Tibial nerve (tissue), 4 donors: ENCODE results near the gene RAB1B. TPM values are rescaled to one million over a fixed set of nuclear protein-coding genes. Genes with fewer than 3 reads are reported as not detected.

Experiments used
- DNase-seq, 2 donors: peaks; one replicate each; pipeline ENCODE4 v3.0.0-alpha.2; 2019; ENCODE audit warnings: low spot score in 2 of 2
- H3K27ac ChIP-seq, 4 donors: fragments of 200-600 bp; sonication (generic) in 3 of 4; one replicate each; pipeline ENCODE4 v1.5.1; 2017 to 2019; ENCODE audit warnings: mild to moderate bottlenecking in 1 of 4
- H3K27me3 ChIP-seq, 2 donors: fragments of 200-600 bp; sonication (generic) in 1 of 2; one replicate each; pipeline versions ENCODE4 v1.5.1 to v1.6.0; 2017 to 2019
- H3K36me3 ChIP-seq, 3 donors: fragments of 200-600 bp; sonication (generic); one replicate each; pipeline ENCODE4 v1.5.1; 2018 to 2019
- H3K4me1 ChIP-seq, 4 donors: fragments of 200-600 bp; sonication (generic) in 3 of 4; one replicate each; pipeline ENCODE4 v1.5.1; 2017 to 2019
- H3K4me3 ChIP-seq, 4 donors: fragments of 200-600 bp; sonication (generic) in 3 of 4; one replicate each; pipeline ENCODE4 v1.5.1; 2017 to 2019; ENCODE audit warnings: mild to moderate bottlenecking in 1 of 4, moderate library complexity in 1 of 4
- H3K9me3 ChIP-seq, 4 donors: fragments of 200-600 bp; sonication (generic) in 3 of 4; one replicate each; pipeline ENCODE4 v1.5.1; 2017 to 2019
- EP300 ChIP-seq, 2 donors: sonication (generic); formaldehyde crosslinking; IDR thresholded peaks; one replicate each; pipeline ENCODE4 v1.6.1; 2017; ENCODE audit warnings: antibody characterized with exemption in 2 of 2, mild to moderate bottlenecking in 1 of 2
- POLR2A ChIP-seq, 2 donors: fragments of 450-650 bp; IDR thresholded peaks; one replicate each; pipeline ENCODE4 v1.6.1; 2017; ENCODE audit warnings: antibody characterized with exemption in 2 of 2, mild to moderate bottlenecking in 2 of 2, moderate library complexity in 2 of 2
- WGBS, 2 donors: methylation state at CpG; one replicate each; pipeline ENCODE4 v1.1.5; 2018; 5-methylcytosine and 5-hydroxymethylcytosine counted together
- total RNA-seq, 4 donors: library from RNA; depleted of rRNA; stranded (reverse); fragments of >200 nt; gene quantifications; one replicate each; pipeline ENCODE4 v1.1.0, GENCODE V29; 2016
- TF ChIP-seq, protein P1 (sequence below), 5 experiments: fragments of 200-600 bp in 3 of 5; fragments of 450-650 bp in 2 of 5; sonication (generic) in 3 of 5; IDR thresholded peaks; one replicate each; pipeline ENCODE4 v1.5.1; 2016 to 2019; ENCODE audit warnings: antibody characterized with exemption in 5 of 5, mild to moderate bottlenecking in 3 of 5, moderate library complexity in 2 of 5

RAB1B gene
- total RNA-seq, 4 donors from 2014 or later = 76.3 to 144 (median 96.8) TPM

- peak overlapping the region in 2 of 4 donors; percentile 52 to 65 for H3K27ac ChIP-seq
- H3K4me1 ChIP-seq = peaks cover 0 to 52% (median 17%) of the 10 kb centered on the region in 4 donors
- H3K36me3 ChIP-seq = peaks cover 0 to 33% (median 0%) of the 10 kb centered on the region in 3 donors
- peaks cover 0 to 3% of the 10 kb centered on the region in 2 donors for H3K27me3 ChIP-seq
- H3K9me3 ChIP-seq = no peaks in the 10 kb centered on the region
- WGBS, 2 donors = 10 to 17% methylated on average over 25 to 33 of the region's 35 CpGs
- no peak overlapping the region for H3K4me3 ChIP-seq
- TF ChIP-seq, protein P1, sequence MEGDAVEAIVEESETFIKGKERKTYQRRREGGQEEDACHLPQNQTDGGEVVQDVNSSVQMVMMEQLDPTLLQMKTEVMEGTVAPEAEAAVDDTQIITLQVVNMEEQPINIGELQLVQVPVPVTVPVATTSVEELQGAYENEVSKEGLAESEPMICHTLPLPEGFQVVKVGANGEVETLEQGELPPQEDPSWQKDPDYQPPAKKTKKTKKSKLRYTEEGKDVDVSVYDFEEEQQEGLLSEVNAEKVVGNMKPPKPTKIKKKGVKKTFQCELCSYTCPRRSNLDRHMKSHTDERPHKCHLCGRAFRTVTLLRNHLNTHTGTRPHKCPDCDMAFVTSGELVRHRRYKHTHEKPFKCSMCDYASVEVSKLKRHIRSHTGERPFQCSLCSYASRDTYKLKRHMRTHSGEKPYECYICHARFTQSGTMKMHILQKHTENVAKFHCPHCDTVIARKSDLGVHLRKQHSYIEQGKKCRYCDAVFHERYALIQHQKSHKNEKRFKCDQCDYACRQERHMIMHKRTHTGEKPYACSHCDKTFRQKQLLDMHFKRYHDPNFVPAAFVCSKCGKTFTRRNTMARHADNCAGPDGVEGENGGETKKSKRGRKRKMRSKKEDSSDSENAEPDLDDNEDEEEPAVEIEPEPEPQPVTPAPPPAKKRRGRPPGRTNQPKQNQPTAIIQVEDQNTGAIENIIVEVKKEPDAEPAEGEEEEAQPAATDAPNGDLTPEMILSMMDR (IDR thresholded peaks at IDR 0.05) = peak; percentile 97 to 99 (median 98)
- TF ChIP-seq POLR2A (IDR thresholded peaks at IDR 0.05) (no peak), EP300 (IDR thresholded peaks at IDR 0.05) (peak; percentile 14 to 73)
- peak; percentile 96 to 98 for DNase-seq
These were observed 14.3 kb downstream of the RAB1B start for GRCh38 chr11:66282468-66283455.

GRCh38 chr11:66283461-66284105, 15.1 kb downstream of the RAB1B start:
- H3K4me1 ChIP-seq = peaks cover 0 to 53% (median 20%) of the 10 kb centered on the region in 4 donors
- WGBS, 2 donors = 63 to 78% methylated on average over 10 to 14 of the region's 14 CpGs

GRCh38 chr11:66284526-66285078, 16.2 kb downstream of the RAB1B start:
- Histone ChIP-seq H3K9me3 (no peaks in the 10 kb centered on the region), H3K36me3 (peaks cover 0 to 33% (median 0%) of the 10 kb centered on the region in 3 donors), H3K27ac (no peak overlapping the region), H3K27me3 (no peaks in the 10 kb centered on the region), H3K4me1 (peaks cover 0 to 54% (median 21%) of the 10 kb centered on the region in 4 donors), H3K4me3 (no peak overlapping the region)
- TF ChIP-seq, protein P1 (IDR thresholded peaks at IDR 0.05) = no peak
- TF ChIP-seq EP300 (IDR thresholded peaks at IDR 0.05) = no peak
- no peak for TF ChIP-seq POLR2A (IDR thresholded peaks at IDR 0.05)
- WGBS, 2 donors = 85 to 91% methylated on average over 16 of the region's 16 CpGs
- no peak for DNase-seq

More at GRCh38 chr11:66283461-66284105, 15.1 kb downstream of the RAB1B start:
- H3K27ac ChIP-seq = no peak overlapping the region
- peaks cover 0 to 3% of the 10 kb centered on the region in 2 donors for H3K27me3 ChIP-seq
- no peak overlapping the region for H3K4me3 ChIP-seq
- no peak for DNase-seq
- H3K36me3 ChIP-seq = peaks cover 0 to 33% (median 0%) of the 10 kb centered on the region in 3 donors
- no peaks in the 10 kb centered on the region for H3K9me3 ChIP-seq
- no peak for TF ChIP-seq EP300 (IDR thresholded peaks at IDR 0.05)
- TF ChIP-seq, protein P1 (IDR thresholded peaks at IDR 0.05) = no peak
- TF ChIP-seq POLR2A (IDR thresholded peaks at IDR 0.05) = no peak

GRCh38 chr11:66285250-66285947, 17.0 kb downstream of the RAB1B start:
- Histone ChIP-seq H3K36me3 (peaks cover 0 to 33% (median 0%) of the 10 kb centered on the region in 3 donors), H3K27ac (no peak overlapping the region), H3K4me1 (peaks cover 0 to 62% (median 26%) of the 10 kb centered on the region in 4 donors), H3K9me3 (no peaks in the 10 kb centered on the region), H3K27me3 (no peaks in the 10 kb centered on the region), H3K4me3 (no peak overlapping the region)
- DNase-seq = no peak
- 69 to 80% methylated on average over 13 of the region's 13 CpGs for WGBS, 2 donors
- TF ChIP-seq, protein P1 (IDR thresholded peaks at IDR 0.05) = no peak
- no peak for TF ChIP-seq EP300 (IDR thresholded peaks at IDR 0.05)
- no peak for TF ChIP-seq POLR2A (IDR thresholded peaks at IDR 0.05)
